ENCODE results near the gene KRT84.

Gene KRT84

GRCh38 chr12:52334185-52334584 lies 51.3 kb downstream of the KRT84 start:
- no peaks in the 10 kb centered on the region for H4K20me1 ChIP-seq (ENCODE audit: insufficient read depth)
- H3K4me2 ChIP-seq = no peak overlapping the region
- H3K79me2 ChIP-seq (ENCODE audit: insufficient read depth, low read depth) = no peaks in the 10 kb centered on the region
- H3K27ac ChIP-seq = no peak overlapping the region
- H3K4me3 ChIP-seq (IDR thresholded peaks at IDR 0.05; ENCODE audit: insufficient read depth, low read depth, low read length) = no peak overlapping the region
- H2AFZ ChIP-seq (ENCODE audit: low read depth) = no peak overlapping the region
- no peaks in the 10 kb centered on the region for H3K27me3 ChIP-seq (ENCODE audit: insufficient read depth, low read depth)
- no peaks in the 10 kb centered on the region for H3K4me1 ChIP-seq (ENCODE audit: low read depth, poor library complexity, severe bottlenecking)
- no peak overlapping the region for H3K9ac ChIP-seq
- no peaks in the 10 kb centered on the region for H3K36me3 ChIP-seq (ENCODE audit: insufficient read depth)
- TF ChIP-seq CTCF (conservative IDR thresholded peaks at IDR 0.05; ENCODE audit: low read depth, low read length) = no peak

DNA sequence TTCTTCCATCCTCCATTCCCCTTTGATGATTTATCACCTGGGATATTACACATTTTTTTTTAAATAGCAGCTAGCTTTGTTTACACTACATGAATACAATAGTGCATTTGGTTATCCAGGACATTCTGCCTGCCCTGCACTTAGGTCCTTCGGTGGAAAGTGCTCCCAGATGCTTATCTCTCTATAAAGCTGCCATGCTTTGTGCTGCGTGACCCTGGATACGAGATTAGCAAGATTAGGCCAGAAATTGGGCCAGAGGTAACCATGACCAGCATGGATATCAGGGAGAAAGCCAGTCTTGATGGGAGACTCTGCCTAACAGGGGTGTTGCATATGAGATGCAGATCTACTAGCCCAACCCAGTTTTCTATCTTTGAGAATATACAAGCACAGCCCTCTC lies 52.1 kb downstream of the KRT84 start:
- H3K4me2 ChIP-seq = no peak overlapping the region
- no peak overlapping the region for H3K9ac ChIP-seq
- H3K79me2 ChIP-seq (ENCODE audit: insufficient read depth, low read depth) = no peaks in the 10 kb centered on the region
- H3K36me3 ChIP-seq (ENCODE audit: insufficient read depth) = no peaks in the 10 kb centered on the region
- no peaks in the 10 kb centered on the region for H3K27me3 ChIP-seq (ENCODE audit: insufficient read depth, low read depth)
- TF ChIP-seq CTCF (conservative IDR thresholded peaks at IDR 0.05; ENCODE audit: low read depth, low read length) = no peak
- H3K4me3 ChIP-seq (IDR thresholded peaks at IDR 0.05; ENCODE audit: insufficient read depth, low read depth, low read length) = no peak overlapping the region
- H3K4me1 ChIP-seq (ENCODE audit: low read depth, poor library complexity, severe bottlenecking) = no peaks in the 10 kb centered on the region
- H4K20me1 ChIP-seq (ENCODE audit: insufficient read depth) = no peaks in the 10 kb centered on the region
- no peak overlapping the region for H3K27ac ChIP-seq
- no peak overlapping the region for H2AFZ ChIP-seq (ENCODE audit: low read depth)

- H3K27ac ChIP-seq = no peak overlapping the region
- no peaks in the 10 kb centered on the region for H3K79me2 ChIP-seq (ENCODE audit: insufficient read depth, low read depth)
- TF ChIP-seq CTCF (conservative IDR thresholded peaks at IDR 0.05; ENCODE audit: low read depth, low read length) = no peak
- H3K9ac ChIP-seq = no peak overlapping the region
- H3K27me3 ChIP-seq (ENCODE audit: insufficient read depth, low read depth) = no peaks in the 10 kb centered on the region
- H4K20me1 ChIP-seq (ENCODE audit: insufficient read depth) = no peaks in the 10 kb centered on the region
- no peaks in the 10 kb centered on the region for H3K36me3 ChIP-seq (ENCODE audit: insufficient read depth)
- no peak overlapping the region for H3K4me3 ChIP-seq (IDR thresholded peaks at IDR 0.05; ENCODE audit: insufficient read depth, low read depth, low read length)
- peaks cover 7% of the 10 kb centered on the region for H3K4me1 ChIP-seq (ENCODE audit: low read depth, poor library complexity, severe bottlenecking)
- H2AFZ ChIP-seq (ENCODE audit: low read depth) = no peak overlapping the region
- no peak overlapping the region for H3K4me2 ChIP-seq
Measured at GRCh38 chr12:52332381-52332780, 53.1 kb downstream of the KRT84 start.

- TF ChIP-seq CTCF (conservative IDR thresholded peaks at IDR 0.05; ENCODE audit: low read depth, low read length) = no peak
- no peak overlapping the region for H3K4me2 ChIP-seq
- no peaks in the 10 kb centered on the region for H3K79me2 ChIP-seq (ENCODE audit: insufficient read depth, low read depth)
- H3K27me3 ChIP-seq (ENCODE audit: insufficient read depth, low read depth) = no peaks in the 10 kb centered on the region
- H4K20me1 ChIP-seq (ENCODE audit: insufficient read depth) = no peaks in the 10 kb centered on the region
- no peak overlapping the region for H3K27ac ChIP-seq
- no peak overlapping the region for H3K9ac ChIP-seq
- no peak overlapping the region for H3K4me3 ChIP-seq (IDR thresholded peaks at IDR 0.05; ENCODE audit: insufficient read depth, low read depth, low read length)
- peaks cover 13% of the 10 kb centered on the region for H3K4me1 ChIP-seq (ENCODE audit: low read depth, poor library complexity, severe bottlenecking)
- no peak overlapping the region for H2AFZ ChIP-seq (ENCODE audit: low read depth)
- H3K36me3 ChIP-seq (ENCODE audit: insufficient read depth) = no peaks in the 10 kb centered on the region
Measured at GRCh38 chr12:52331833-52332232, 53.6 kb downstream of the KRT84 start.

- Histone ChIP-seq H4K20me1 (ENCODE audit: insufficient read depth) (no peaks in the 10 kb centered on the region), H3K9ac (no peak overlapping the region), H3K4me2 (no peak overlapping the region), H3K4me1 (ENCODE audit: low read depth, poor library complexity, severe bottlenecking) (peaks cover 14% of the 10 kb centered on the region), H3K79me2 (ENCODE audit: insufficient read depth, low read depth) (no peaks in the 10 kb centered on the region), H3K27ac (no peak overlapping the region), H3K27me3 (ENCODE audit: insufficient read depth, low read depth) (no peaks in the 10 kb centered on the region), H3K4me3 (IDR thresholded peaks at IDR 0.05; ENCODE audit: insufficient read depth, low read depth, low read length) (no peak overlapping the region), H3K36me3 (ENCODE audit: insufficient read depth) (no peaks in the 10 kb centered on the region), H2AFZ (ENCODE audit: low read depth) (no peak overlapping the region)
- no peak for TF ChIP-seq CTCF (conservative IDR thresholded peaks at IDR 0.05; ENCODE audit: low read depth, low read length)
Measured at GRCh38 chr12:52331039-52331438, 54.4 kb downstream of the KRT84 start.
